Measurements from ENCODE around the gene PAX6. TPM values are rescaled to one million over a fixed set of nuclear protein-coding genes. Genes with fewer than 3 reads are reported as not detected.
"Not testable (repeated sequence)": the region's sequence is repeated elsewhere in the genome, so short reads cannot be mapped to it uniquely, and the experiment has no call there.

Gene PAX6
- total and polyA plus RNA-seq, 2 donors from 2014 or later = not detected

DNA sequence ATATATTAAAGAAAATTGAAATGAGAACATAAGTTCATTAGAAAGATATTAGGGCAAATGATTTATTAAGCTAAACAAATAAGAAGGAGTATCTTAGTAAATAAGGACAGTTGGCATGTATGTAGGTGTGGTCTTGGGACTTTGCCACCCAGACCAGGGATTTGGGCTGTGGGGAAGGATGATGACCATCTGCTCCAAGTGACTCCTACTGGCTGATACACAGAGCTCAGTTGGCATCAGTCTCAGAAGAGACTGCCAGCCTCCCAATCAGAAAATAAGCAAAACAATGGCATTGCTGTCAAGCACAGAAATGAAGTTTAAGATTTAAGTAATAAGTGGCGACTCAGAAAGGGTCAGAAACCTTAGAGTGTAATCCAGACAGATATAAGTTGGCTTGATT lies 49.5 kb downstream of the PAX6 start:
- Histone ChIP-seq H3K4me3 (ENCODE audit: low read length in 3 of 3) (no peak overlapping the region), H3K9ac (ENCODE audit: low read length in 3 of 3) (no peak overlapping the region), H3K9me3 (ENCODE audit: control insufficient read depth in 2 of 3, insufficient read depth in 1 of 3, low read length in 3 of 3) (no peaks in the 10 kb centered on the region), H3K4me1 (ENCODE audit: control insufficient read depth in 2 of 3, insufficient read depth in 2 of 3, low read depth in 1 of 3, low read length in 3 of 3) (no peaks in the 10 kb centered on the region), H3K36me3 (ENCODE audit: control insufficient read depth in 2 of 3, insufficient read depth in 3 of 3, low read length in 3 of 3) (no peaks in the 10 kb centered on the region), H3K27ac (ENCODE audit: low read depth in 2 of 2, low read length in 2 of 2) (no peak overlapping the region), H3K27me3 (ENCODE audit: control insufficient read depth, insufficient read depth, low read length) (no peaks in the 10 kb centered on the region)
- TF ChIP-seq, protein P1, sequence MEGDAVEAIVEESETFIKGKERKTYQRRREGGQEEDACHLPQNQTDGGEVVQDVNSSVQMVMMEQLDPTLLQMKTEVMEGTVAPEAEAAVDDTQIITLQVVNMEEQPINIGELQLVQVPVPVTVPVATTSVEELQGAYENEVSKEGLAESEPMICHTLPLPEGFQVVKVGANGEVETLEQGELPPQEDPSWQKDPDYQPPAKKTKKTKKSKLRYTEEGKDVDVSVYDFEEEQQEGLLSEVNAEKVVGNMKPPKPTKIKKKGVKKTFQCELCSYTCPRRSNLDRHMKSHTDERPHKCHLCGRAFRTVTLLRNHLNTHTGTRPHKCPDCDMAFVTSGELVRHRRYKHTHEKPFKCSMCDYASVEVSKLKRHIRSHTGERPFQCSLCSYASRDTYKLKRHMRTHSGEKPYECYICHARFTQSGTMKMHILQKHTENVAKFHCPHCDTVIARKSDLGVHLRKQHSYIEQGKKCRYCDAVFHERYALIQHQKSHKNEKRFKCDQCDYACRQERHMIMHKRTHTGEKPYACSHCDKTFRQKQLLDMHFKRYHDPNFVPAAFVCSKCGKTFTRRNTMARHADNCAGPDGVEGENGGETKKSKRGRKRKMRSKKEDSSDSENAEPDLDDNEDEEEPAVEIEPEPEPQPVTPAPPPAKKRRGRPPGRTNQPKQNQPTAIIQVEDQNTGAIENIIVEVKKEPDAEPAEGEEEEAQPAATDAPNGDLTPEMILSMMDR (IDR thresholded peaks at IDR 0.05; ENCODE audit: borderline replicate concordance, extremely low read depth, insufficient read depth) = no peak
- intact Hi-C loops (cut with DNase I) = no loop called here
- FAIRE-seq = no peak
- no peak for DNase-seq

DNA sequence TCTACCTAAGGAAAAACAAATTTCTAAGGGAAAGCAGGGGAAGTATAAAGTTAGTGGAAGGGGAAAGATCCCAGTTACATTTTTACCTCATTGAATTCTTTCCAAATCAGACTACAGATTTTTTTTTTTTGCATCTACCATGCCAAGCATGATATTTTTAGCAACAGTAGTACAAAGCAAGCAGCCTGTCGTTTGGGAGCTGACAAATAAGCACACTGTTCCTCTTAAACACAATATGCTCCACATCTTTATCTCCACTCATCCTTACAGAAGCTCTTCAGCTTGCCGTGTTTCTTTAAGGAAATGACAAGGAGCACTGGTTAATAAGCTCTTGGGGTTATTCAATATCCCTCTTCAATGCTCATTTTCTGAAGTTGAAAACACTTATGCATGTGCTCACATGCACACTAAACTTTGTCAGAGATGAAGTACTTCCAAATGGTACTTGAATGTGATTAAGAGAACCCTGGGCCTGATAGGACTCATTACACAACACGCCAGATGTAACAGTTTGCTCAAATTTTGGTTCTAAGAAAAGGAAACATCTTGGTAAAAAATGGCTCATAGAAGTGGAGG lies 53.8 kb downstream of the PAX6 start:
- intact Hi-C loops (cut with DNase I) = no loop called here
- no peak overlapping the region for H3K27ac ChIP-seq (ENCODE audit: low read depth in 2 of 2, low read length in 2 of 2)
- H3K27me3 ChIP-seq (ENCODE audit: control insufficient read depth, insufficient read depth, low read length) = no peaks in the 10 kb centered on the region
- FAIRE-seq (no peak), DNase-seq (no peak)
- TF ChIP-seq, protein P1 (IDR thresholded peaks at IDR 0.05; ENCODE audit: borderline replicate concordance, extremely low read depth, insufficient read depth) = no peak
- no peaks in the 10 kb centered on the region for H3K36me3 ChIP-seq (ENCODE audit: control insufficient read depth in 2 of 3, insufficient read depth in 3 of 3, low read length in 3 of 3)
- no peak overlapping the region for H3K4me3 ChIP-seq (ENCODE audit: low read length in 3 of 3)
- no peaks in the 10 kb centered on the region for H3K9me3 ChIP-seq (ENCODE audit: control insufficient read depth in 2 of 3, insufficient read depth in 1 of 3, low read length in 3 of 3)
- no peaks in the 10 kb centered on the region for H3K4me1 ChIP-seq (ENCODE audit: control insufficient read depth in 2 of 3, insufficient read depth in 2 of 3, low read depth in 1 of 3, low read length in 3 of 3)
- no peak overlapping the region for H3K9ac ChIP-seq (ENCODE audit: low read length in 3 of 3)

DNA sequence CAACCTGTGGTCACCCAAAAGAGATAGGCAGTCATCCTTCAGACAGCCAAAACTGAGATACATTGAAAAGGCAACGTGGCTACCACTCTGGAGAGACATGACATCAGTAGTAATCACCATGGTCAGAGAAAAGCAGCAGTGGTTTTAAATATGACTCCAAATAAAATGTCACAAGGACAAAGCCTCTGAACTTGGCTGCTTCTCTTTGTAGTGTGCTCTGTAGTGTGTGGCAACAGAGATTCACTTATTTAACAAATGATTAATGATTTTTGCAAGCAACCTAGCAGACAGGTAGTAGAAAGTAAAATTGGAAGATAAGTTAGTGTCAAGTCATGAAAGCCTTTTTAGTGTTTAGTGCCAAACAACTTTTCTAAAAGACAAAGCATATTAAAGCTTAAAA lies 63.5 kb downstream of the PAX6 start:
- H3K36me3 ChIP-seq (ENCODE audit: control insufficient read depth in 2 of 3, insufficient read depth in 3 of 3, low read length in 3 of 3) = no peaks in the 10 kb centered on the region
- H3K27ac ChIP-seq (ENCODE audit: low read depth in 2 of 2, low read length in 2 of 2) = no peak overlapping the region
- TF ChIP-seq, protein P1 (IDR thresholded peaks at IDR 0.05; ENCODE audit: borderline replicate concordance, extremely low read depth, insufficient read depth) = no peak
- intact Hi-C loops (cut with DNase I) = no loop called here
- no peaks in the 10 kb centered on the region for H3K27me3 ChIP-seq (ENCODE audit: control insufficient read depth, insufficient read depth, low read length)
- DNase-seq (no peak), FAIRE-seq (no peak)
- H3K4me1 ChIP-seq (ENCODE audit: control insufficient read depth in 2 of 3, insufficient read depth in 2 of 3, low read depth in 1 of 3, low read length in 3 of 3) = no peaks in the 10 kb centered on the region
- H3K9me3 ChIP-seq (ENCODE audit: control insufficient read depth in 2 of 3, insufficient read depth in 1 of 3, low read length in 3 of 3) = no peaks in the 10 kb centered on the region
- H3K9ac ChIP-seq (ENCODE audit: low read length in 3 of 3) = no peak overlapping the region
- no peak overlapping the region for H3K4me3 ChIP-seq (ENCODE audit: low read length in 3 of 3)

DNA sequence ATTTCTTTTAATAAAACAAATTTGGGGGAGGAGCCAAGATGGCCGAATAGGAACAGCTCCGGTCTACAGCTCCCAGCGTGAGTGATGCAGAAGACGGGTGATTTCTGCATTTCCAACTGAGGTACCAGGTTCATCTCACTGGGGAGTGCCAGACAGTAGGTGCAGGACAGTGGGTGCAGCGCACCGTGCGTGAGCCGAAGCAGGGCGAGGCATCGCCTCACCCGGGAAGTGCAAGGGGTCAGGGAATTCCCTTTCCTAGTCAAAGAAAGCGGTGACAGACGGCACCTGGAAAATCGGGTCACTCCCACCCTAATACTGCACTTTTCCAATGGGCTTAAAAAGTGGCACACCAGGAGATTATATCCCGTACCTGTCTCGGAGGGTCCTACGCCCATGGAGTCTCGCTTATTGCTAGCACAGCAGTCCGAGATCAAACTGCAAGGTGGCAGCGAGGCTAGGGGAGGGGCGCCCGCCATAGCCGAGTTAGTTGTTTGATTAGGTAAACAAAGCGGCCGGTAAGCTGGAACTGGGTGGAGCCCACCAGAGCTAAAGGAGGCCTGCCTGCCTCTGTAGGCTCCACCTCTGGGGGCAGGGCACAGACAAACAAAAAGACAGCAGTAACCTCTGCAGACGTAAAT lies 70.3 kb downstream of the PAX6 start:
- H3K9ac ChIP-seq (ENCODE audit: low read length in 3 of 3); DNase-seq; H3K27me3 ChIP-seq (ENCODE audit: control insufficient read depth, insufficient read depth, low read length); H3K36me3 ChIP-seq (ENCODE audit: control insufficient read depth in 2 of 3, insufficient read depth in 3 of 3, low read length in 3 of 3); intact Hi-C loops (cut with DNase I); H3K27ac ChIP-seq (ENCODE audit: low read depth in 2 of 2, low read length in 2 of 2); H3K4me1 ChIP-seq (ENCODE audit: control insufficient read depth in 2 of 3, insufficient read depth in 2 of 3, low read depth in 1 of 3, low read length in 3 of 3); H3K9me3 ChIP-seq (ENCODE audit: control insufficient read depth in 2 of 3, insufficient read depth in 1 of 3, low read length in 3 of 3); H3K4me3 ChIP-seq (ENCODE audit: low read length in 3 of 3); FAIRE-seq: not testable (repeated sequence)
